PC-3 (cell line): ENCODE data around the gene DTNB. TPM values are rescaled to one million over a fixed set of nuclear protein-coding genes. Genes with fewer than 3 reads are reported as not detected.
"Not testable (repeated sequence)": the region's sequence is repeated elsewhere in the genome, so short reads cannot be mapped to it uniquely, and the experiment has no call there.

ENCODE experiments used
- ATAC-seq: fragments of 200-7000 bp; cut with Tn5 transposase; 2 replicates; pipeline ENCODE4 v1.9.1; 2020; ENCODE audit warnings: mild to moderate bottlenecking, moderate library complexity
- BruUV-seq: library from RNA; stranded (reverse); fragments of 400-500 nt; replicated peaks from 2 replicates; lab custom pipeline; 2021; lab: Mats Ljungman, UMichigan
- CTCF ChIA-PET: fragments of 300-600 bp; sonication (Branson Sonifier 250); formaldehyde crosslinking; loops from one replicate; lab custom pipeline; 2022; ENCODE audit warnings: antibody characterized with exemption; lab: Charles Lee
- POLR2A ChIA-PET: fragments of 300-600 bp; sonication (Branson Sonifier 250); formaldehyde crosslinking; loops from one replicate; lab custom pipeline; 2022; ENCODE audit warnings: antibody characterized with exemption; ENCODE audit not compliant: unreplicated experiment; lab: Charles Lee
- DNase-seq: peaks from one replicate; pipeline ENCODE4 v3.0.0-alpha.2; 2015
- H2AFZ ChIP-seq: fragments of 300-600 bp; sonication (generic); 2 replicates; pipeline ENCODE4 v1.6.0; 2016; ENCODE audit warnings: antibody characterized with exemption, low read length
- H3F3A ChIP-seq: fragments of 300-600 bp; sonication (generic); one replicate; pipeline ENCODE4 v1.6.0; 2017; ENCODE audit warnings: antibody characterized with exemption, low read length, control low read depth, mild to moderate bottlenecking; ENCODE audit not compliant: unreplicated experiment
- H3K27ac ChIP-seq: fragments of 300-600 bp; sonication (generic); 2 replicates; pipeline ENCODE4 v1.5.1; 2016; ENCODE audit warnings: mild to moderate bottlenecking, low read length
- H3K27me3 ChIP-seq: fragments of 300-600 bp; sonication (generic); 2 replicates; pipeline ENCODE4 v1.6.1; 2016; ENCODE audit warnings: low read length, mixed read lengths
- H3K36me3 ChIP-seq: fragments of 300-600 bp; sonication (generic); 2 replicates; pipeline ENCODE4 v1.6.1; 2016; ENCODE audit warnings: low read depth, mixed run types, low read length, mixed read lengths
- H3K4me1 ChIP-seq: fragments of 300-600 bp; sonication (generic); 2 replicates; pipeline ENCODE4 v1.5.1; 2016; ENCODE audit warnings: low read length; ENCODE audit not compliant: insufficient read depth
- H3K4me2 ChIP-seq: fragments of 300-600 bp; sonication (generic); 2 replicates; pipeline ENCODE4 v1.6.0; 2016; ENCODE audit warnings: low read length
- H3K4me3 ChIP-seq: fragments of 300-600 bp; sonication (generic); 2 replicates; pipeline ENCODE4 v1.5.1; 2016; ENCODE audit warnings: mild to moderate bottlenecking, low read length, mixed read lengths
- H3K79me2 ChIP-seq: fragments of 300-600 bp; sonication (generic); 2 replicates; pipeline ENCODE4 v1.6.1; 2017; ENCODE audit warnings: low read length, mixed read lengths
- H3K9ac ChIP-seq: fragments of 300-600 bp; sonication (generic); 2 replicates; pipeline ENCODE4 v1.6.0; 2016; ENCODE audit warnings: mild to moderate bottlenecking, low read length
- H3K9me2 ChIP-seq: fragments of 300-600 bp; sonication (generic); replicated peaks from 2 replicates; pipeline ENCODE4 v1.6.1; 2016; ENCODE audit warnings: mixed run types, low read length, mixed read lengths
- H3K9me3 ChIP-seq: fragments of 300-600 bp; sonication (generic); 2 replicates; pipeline ENCODE4 v1.6.1; 2016; ENCODE audit warnings: low read length, mixed read lengths
- H4K20me1 ChIP-seq: fragments of 300-600 bp; sonication (generic); 2 replicates; pipeline ENCODE4 v1.6.1; 2016; ENCODE audit warnings: low read length, mixed read lengths
- CTCF ChIP-seq: fragments of 300-600 bp; sonication (generic); conservative IDR thresholded peaks from 2 replicates; pipeline ENCODE4 v1.5.1; 2017; ENCODE audit warnings: antibody characterized with exemption, low read depth, mild to moderate bottlenecking, low read length
- EZH2 ChIP-seq: fragments of 300-600 bp; sonication (generic); IDR thresholded peaks from one replicate; pipeline ENCODE4 v1.6.1; 2017; ENCODE audit warnings: antibody characterized with exemption, mild to moderate bottlenecking, low read length; ENCODE audit not compliant: unreplicated experiment
- EZH2phosphoT487 ChIP-seq: fragments of 300-600 bp; sonication (generic); IDR thresholded peaks from 2 replicates; pipeline ENCODE4 v1.6.1; 2018; ENCODE audit warnings: mild to moderate bottlenecking, antibody characterized with exemption, low read length, borderline replicate concordance
- intact Hi-C: fragments of 100-400 bp; cut with micrococcal nuclease; formaldehyde crosslinking; loops from 2 replicates; pipeline ENCODE4 v1.9.0; 2023
- total RNA-seq: library from RNA; depleted of rRNA; stranded (reverse); fragments of >200 nt; gene quantifications from 2 replicates; pipeline ENCODE4 v1.2.3, GENCODE V29; 2014

Gene DTNB
- total RNA-seq, 1 experiment from 2014 or later, result 23.1 TPM

GRCh38 chr2:25539136-25539535 is 134.2 kb downstream of the DTNB start:
- CTCF ChIA-PET, result no interaction called here
- no peak overlapping the region for H3K9ac ChIP-seq
- H3K27ac ChIP-seq, result no peak overlapping the region
- no peak overlapping the region for H3K4me3 ChIP-seq
- no peaks in the 10 kb centered on the region for H3K36me3 ChIP-seq
- intact Hi-C loops, result no loop called here
- no peak overlapping the region for H2AFZ ChIP-seq
- H3K4me2 ChIP-seq, result no peak overlapping the region
- H3F3A ChIP-seq, result no peaks in the 10 kb centered on the region
- H3K4me1 ChIP-seq, result no peaks in the 10 kb centered on the region
- DNase-seq (no peak), ATAC-seq (no peak)
- POLR2A ChIA-PET, result no interaction called here
- H3K79me2 ChIP-seq, result no peaks in the 10 kb centered on the region
- H3K9me2 ChIP-seq, result no peaks in the 10 kb centered on the region
- no TSS peak for BruUV-seq
- H3K9me3 ChIP-seq, result no peaks in the 10 kb centered on the region
- H3K27me3 ChIP-seq, result no peaks in the 10 kb centered on the region
- H4K20me1 ChIP-seq, result no peaks in the 10 kb centered on the region
- TF ChIP-seq EZH2 (no peak), CTCF (no peak), EZH2phosphoT487 (no peak)

- DNase-seq (no peak), ATAC-seq (no peak)
- TF ChIP-seq CTCF (no peak), EZH2 (no peak), EZH2phosphoT487 (no peak)
- H2AFZ ChIP-seq, result no peak overlapping the region
- no peak overlapping the region for H3K27ac ChIP-seq
- no peaks in the 10 kb centered on the region for H4K20me1 ChIP-seq
- H3K9ac ChIP-seq, result no peak overlapping the region
- no peaks in the 10 kb centered on the region for H3K27me3 ChIP-seq
- ChIA-PET POLR2A (no interaction called here), CTCF (no interaction called here)
- no peaks in the 10 kb centered on the region for H3K9me2 ChIP-seq
- H3K79me2 ChIP-seq, result no peaks in the 10 kb centered on the region
- no peaks in the 10 kb centered on the region for H3K36me3 ChIP-seq
- H3K4me3 ChIP-seq, result no peak overlapping the region
- H3K4me1 ChIP-seq, result no peaks in the 10 kb centered on the region
- BruUV-seq, result no TSS peak
- H3K4me2 ChIP-seq, result no peak overlapping the region
- intact Hi-C loops, result no loop called here
- H3F3A ChIP-seq, result no peaks in the 10 kb centered on the region
- H3K9me3 ChIP-seq, result no peaks in the 10 kb centered on the region
These were observed 135.9 kb downstream of the DTNB start for GRCh38 chr2:25537526-25537925.

GRCh38 chr2:25535411-25536289 is 137.7 kb downstream of the DTNB start:
- H2AFZ ChIP-seq, H4K20me1 ChIP-seq, H3K9me2 ChIP-seq, intact Hi-C loops, H3K4me2 ChIP-seq, H3K79me2 ChIP-seq, H3K27ac ChIP-seq, H3K4me1 ChIP-seq, H3K9ac ChIP-seq, H3K27me3 ChIP-seq, ATAC-seq, BruUV-seq, POLR2A ChIA-PET, DNase-seq, CTCF ChIA-PET, H3K4me3 ChIP-seq, H3K9me3 ChIP-seq, H3F3A ChIP-seq, H3K36me3 ChIP-seq: not testable (repeated sequence)

- H3K9ac ChIP-seq, H3F3A ChIP-seq, H4K20me1 ChIP-seq, H3K9me2 ChIP-seq, H3K4me1 ChIP-seq, H3K79me2 ChIP-seq, ATAC-seq, H3K27ac ChIP-seq, DNase-seq, H3K4me3 ChIP-seq, H3K27me3 ChIP-seq, BruUV-seq, H3K9me3 ChIP-seq, H3K36me3 ChIP-seq, H3K4me2 ChIP-seq, CTCF ChIA-PET, H2AFZ ChIP-seq, POLR2A ChIA-PET, intact Hi-C loops: not testable (repeated sequence)
These were observed 138.4 kb downstream of the DTNB start for GRCh38 chr2:25534937-25535336.
